Panc1 (cell line): ENCODE results near the gene FN3K.

ENCODE experiments used
- SIN3A ChIP-seq: IDR thresholded peaks from 2 replicates; pipeline ENCODE4 v1.6.1; 2012; ENCODE audit warnings: low read depth, mild to moderate bottlenecking, low read length, moderate library complexity, borderline replicate concordance; ENCODE audit not compliant: insufficient read depth
- TCF7L2 ChIP-seq: IDR thresholded peaks from 2 replicates; pipeline ENCODE4 v1.6.1; 2011; ENCODE audit warnings: mild to moderate bottlenecking, low read depth, low read length, inconsistent platforms
- TF ChIP-seq, protein P1 (sequence below): fragments of 450-650 bp; IDR thresholded peaks from 2 replicates; pipeline ENCODE4 v1.5.1; 2017; ENCODE audit warnings: mild to moderate bottlenecking

DNA sequence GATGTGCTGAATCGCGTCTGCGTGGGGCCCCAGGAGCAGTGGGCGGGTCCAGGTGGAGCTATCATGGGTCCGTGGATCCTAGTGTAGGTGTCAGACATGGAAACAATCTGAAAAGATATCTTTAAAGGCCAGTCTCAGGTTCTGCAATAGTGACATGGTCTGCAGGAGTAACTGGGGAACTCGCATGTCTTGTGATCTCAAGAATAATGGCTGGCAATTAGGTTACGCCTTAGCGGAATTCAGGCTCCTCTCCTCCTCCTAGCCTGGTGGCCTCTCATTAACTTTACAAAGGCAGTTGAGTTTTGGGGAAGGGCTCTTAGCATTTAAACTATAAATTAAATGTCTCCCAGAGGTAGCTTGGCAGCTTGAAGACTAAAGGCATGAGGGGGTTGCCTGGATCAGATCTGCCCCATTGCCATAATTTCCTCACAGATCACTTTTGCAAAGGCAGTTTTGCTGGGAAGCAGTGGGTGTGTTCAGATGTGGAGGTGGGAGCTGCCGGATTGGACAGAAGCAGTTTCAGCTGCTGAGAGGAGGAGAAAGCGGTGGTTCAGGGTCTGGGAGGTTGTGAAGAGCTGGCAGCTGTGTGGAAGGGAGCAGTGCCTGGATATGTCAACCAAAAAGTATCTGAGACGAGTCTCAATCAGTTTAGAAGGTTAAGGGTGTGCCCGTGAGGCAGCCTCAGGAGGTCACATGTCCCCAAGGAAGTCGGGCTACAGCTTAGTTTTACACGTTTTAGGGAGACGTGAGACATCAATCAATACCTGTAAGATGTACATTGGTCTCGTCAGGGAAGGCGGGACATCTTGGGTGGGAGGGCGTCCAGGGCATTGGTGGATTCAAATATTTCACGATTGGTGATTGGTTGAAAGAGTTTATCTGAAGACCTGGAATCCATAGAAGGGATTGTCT lies 19.1 kb downstream of the FN3K start:
- TF ChIP-seq, protein P1, sequence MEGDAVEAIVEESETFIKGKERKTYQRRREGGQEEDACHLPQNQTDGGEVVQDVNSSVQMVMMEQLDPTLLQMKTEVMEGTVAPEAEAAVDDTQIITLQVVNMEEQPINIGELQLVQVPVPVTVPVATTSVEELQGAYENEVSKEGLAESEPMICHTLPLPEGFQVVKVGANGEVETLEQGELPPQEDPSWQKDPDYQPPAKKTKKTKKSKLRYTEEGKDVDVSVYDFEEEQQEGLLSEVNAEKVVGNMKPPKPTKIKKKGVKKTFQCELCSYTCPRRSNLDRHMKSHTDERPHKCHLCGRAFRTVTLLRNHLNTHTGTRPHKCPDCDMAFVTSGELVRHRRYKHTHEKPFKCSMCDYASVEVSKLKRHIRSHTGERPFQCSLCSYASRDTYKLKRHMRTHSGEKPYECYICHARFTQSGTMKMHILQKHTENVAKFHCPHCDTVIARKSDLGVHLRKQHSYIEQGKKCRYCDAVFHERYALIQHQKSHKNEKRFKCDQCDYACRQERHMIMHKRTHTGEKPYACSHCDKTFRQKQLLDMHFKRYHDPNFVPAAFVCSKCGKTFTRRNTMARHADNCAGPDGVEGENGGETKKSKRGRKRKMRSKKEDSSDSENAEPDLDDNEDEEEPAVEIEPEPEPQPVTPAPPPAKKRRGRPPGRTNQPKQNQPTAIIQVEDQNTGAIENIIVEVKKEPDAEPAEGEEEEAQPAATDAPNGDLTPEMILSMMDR = no peak
- TF ChIP-seq SIN3A (no peak), TCF7L2 (no peak)
